COLO829 (cell line): Measurements from ENCODE around the gene ZNF311.
A peak's percentile ranks its signal among the peaks of the same experiment; 100 is the strongest.
"Not testable (repeated sequence)": the region's sequence is repeated elsewhere in the genome, so short reads cannot be mapped to it uniquely, and the experiment has no call there.

Experiments
- DNase-seq: peaks from one replicate; pipeline ENCODE4 v3.0.0; 2012; ENCODE audit warnings: low spot score

Gene ZNF311

DNA sequence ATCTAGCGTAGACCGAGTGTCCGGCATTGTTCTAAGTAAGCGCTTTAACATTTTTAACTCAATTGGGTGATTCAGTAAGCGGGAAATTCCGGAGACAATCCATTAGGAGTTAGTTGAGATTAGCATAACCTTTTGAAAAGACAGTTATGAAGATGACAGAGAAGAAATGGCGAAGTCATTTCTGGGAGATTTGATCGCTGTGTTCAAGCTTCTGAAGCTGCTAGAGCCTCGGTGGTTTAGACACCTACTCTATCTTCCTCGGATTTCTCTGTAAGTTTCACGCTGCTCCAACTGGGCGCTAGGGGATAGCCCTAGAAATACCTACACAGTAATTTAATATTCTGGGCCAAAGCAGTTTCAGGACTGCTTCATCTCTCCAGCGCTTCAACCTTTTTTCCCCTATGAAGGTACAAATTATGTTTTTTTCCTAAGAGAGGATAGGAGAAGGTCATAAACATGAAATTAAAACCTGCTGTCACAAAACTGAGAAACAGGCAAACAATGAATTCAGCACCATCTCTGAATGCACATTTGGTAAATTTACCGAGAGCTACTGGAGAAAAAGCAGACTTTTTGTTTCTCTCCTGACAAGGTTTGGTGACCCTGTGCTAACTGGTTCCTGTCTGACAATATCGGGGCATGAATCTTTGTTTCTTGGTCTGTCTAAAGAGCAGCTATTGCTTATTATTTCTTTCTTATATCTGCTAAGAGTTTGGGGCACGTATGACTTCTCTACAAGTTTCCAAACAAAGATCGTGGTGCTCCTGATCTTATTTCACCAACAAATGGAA, 22.4 kb downstream of the ZNF311 start:
- DNase-seq, result peak; percentile 57

DNA sequence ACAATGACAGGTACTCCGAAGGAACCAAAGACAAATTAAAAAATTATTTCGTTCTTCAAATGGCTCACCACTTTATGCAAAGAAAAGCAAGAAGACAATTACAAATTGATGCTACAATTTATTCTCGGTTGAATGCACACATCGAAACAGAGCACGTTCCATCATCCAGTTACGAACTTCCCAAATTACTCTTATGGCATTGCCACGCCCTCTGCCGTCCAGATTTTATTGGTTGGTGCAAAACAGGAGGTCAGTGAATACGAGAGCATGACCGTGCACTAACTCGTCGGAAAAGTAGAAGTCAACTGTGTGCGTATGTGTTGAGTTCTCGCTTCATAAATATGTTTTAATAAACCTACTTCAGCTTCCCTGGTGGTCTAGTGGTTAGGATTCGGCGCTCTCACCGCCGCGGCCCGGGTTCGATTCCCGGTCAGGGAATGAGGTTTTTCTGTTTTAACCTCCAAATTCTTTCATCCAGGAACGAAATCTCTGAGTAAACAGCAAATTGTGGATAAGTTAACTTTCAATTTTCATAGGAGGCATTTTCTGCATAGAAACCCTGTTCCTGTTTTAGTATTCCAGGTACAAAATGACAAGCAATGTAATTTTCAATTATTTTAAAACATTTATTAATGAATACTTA, 23.2 kb downstream of the ZNF311 start:
- peak; percentile 91 for DNase-seq

DNA sequence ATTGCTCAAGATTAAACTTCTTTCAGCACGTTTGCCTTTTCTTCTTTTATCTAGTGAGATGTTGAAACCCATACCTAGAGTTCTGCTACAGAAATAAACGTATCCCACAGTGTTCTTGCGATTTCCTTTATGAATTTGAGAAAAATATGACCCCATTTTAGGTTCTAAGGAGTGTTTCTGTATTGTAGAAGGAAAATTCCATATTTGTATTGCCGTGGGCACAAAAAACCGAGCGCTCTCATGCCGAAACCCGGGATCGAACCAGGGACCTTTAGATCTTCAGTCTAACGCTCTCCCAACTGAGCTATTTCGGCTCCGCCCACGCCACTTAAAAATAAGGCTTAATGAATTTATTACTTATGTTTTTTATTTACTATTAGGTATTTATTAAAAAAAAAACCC, 23.7 kb downstream of the ZNF311 start:
- peak; percentile 47 for DNase-seq

DNA sequence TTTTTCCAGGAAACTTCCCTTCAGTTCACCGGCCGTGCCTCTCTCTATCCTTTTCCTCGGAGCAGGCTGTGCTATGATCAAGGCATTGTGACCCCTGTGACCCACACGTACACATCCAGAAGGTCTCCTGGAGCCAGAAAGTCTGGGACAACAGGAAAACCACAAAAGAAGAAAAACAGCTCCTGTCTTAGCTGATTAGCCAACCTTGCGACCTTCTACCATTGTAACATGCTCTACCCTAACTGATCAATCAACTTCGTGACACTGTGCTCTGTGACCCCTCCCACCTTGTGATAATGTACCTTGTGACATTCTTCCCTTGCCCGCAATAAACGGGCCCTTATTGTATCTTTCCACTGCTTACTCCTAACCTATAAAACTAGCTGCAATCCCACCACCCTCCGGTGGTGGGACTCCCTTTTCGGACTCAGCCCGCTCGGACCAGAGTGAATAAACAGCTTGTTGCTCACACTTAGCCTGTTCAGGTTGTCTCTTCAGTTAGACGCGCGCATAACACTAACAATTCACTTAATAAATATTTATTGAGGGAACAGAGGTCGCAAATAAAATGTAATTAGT, 24.2 kb downstream of the ZNF311 start:
- DNase-seq, result peak; percentile 88

DNA sequence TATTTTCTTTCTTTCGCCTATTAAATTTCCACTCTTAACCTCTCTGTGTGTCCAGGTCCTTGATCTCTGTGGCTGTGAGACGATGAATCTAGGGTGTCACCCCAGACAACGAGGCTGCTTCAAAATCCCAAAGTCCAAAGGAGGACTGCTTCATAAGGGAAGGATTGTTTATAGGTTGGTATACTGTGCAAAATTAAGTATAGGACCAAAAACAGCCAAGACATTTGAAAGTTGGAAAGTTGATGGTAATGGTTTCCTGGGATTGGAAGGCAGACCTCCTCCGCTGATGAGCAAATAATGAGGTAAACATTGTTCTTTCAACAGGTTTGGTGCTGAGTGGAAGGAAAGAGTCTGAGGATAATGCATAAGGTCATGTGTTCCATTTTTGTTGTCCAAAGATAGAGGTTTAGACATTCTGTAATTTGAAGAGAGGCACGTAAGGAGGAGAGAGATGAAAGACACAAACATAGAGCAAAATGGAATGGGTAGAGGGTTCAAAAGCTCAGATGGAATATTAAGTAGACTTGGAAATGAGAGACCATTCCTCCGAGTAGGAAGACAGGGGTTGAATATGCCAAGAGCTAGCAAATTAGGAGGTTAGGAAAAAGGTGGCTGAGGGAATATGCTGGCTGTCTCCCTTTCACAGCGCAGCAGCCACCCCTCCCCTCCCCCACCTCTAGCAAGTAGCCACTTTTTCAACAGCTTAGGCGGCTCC, 24.8 kb downstream of the ZNF311 start:
- DNase-seq, result peak; percentile 13

DNA sequence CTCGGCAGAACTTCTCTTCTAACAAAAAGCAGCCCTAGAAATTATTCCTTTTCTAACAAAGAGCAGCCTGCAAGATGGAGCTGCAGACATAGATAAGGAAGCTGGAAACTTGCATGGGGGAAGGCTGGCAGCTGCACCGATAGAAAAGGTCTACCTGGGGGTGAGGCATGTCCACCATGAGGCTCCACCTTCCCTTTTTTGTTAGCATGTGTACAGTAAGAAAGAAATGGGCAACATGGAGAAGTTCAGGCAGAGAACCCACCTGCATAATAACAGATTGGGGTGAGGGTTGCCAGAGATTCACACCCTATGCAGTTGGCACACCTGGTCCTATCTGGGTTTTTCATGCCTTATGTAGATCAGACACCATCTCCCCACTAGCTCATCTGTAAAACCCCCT, 25.4 kb downstream of the ZNF311 start:
- DNase-seq, result no peak

DNA sequence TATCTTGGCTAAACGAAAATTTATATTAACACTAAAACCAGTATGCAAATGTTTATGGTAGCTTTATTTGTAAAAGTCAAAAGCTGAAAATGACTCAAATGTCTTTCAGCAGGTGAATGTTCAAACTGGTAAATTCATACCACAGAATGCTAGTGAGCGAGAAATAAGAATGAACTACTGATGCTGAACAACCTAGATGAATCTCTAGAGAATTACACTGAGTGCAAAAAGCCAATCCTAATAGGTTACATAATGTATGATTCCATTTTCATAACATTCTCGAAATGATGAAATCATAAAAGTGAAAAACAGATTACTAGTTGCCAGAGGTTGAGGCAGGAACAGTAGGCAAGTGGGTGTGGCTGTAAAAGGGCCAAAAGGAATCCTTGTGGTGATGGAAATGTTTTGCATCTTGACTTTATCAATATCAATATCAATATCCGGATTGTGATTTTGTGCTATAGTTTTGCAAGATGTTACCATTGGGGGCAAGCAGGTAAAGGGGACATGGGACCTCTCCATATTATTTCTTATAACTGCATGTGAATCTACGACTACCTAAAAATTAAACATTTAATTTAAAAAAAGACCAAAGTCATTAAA, 26.1 kb downstream of the ZNF311 start:
- no peak for DNase-seq

DNA sequence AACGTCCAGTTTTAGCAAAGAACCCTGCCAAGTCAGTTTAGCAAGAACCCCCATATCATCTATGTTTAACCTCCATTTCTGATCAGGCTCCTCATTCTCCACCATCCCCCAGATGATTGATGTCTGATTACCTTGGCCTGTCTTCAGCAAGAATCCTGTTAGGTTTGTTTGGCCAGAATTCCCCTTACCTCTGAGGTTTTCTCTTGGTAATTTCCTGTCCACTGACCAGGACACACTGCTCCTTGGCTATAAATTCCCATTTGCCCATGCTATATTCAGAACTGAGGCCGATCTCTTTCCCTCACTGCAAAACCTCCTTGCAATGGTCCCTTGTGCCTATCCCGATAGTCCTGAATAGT, 27.0 kb downstream of the ZNF311 start:
- no peak for DNase-seq

DNA sequence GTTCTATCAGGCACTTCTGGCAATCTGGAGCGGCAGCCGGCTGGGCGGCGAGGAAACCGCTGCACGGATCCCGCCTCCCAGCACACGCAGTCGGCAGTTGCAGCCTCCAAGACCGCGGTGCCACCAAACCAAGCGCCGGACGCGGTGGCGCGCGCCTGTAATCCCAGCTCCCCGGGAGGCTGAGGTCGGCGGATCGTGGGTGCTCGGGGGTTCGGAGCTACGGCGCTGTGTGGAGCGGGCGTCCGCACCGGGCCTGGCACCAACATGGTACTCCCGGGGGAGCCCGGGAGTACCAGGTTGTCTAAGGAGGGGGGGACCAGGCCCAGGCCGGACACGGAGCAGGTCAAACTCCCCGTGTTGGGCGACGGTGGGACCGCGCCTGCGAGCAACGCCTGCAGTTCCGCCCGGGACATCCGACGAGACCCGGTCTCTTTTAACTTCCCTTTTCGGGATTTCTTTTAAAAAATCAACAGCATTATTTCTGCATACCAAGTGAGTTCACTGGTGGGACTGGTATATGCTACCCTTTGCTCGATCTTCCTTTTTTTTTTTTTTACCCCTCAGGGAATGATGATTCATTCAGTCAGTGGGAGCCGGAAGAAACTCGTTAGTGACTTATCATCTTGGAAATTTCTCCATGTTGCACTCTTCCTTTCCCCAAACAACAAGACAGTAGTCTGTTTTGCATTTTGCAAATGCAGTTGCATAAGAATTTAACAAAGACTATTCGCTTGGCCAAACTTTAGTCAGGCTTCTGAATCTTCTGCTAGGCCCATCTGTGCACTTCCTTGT, 27.6 kb downstream of the ZNF311 start:
- DNase-seq, result peak; percentile 86

DNA sequence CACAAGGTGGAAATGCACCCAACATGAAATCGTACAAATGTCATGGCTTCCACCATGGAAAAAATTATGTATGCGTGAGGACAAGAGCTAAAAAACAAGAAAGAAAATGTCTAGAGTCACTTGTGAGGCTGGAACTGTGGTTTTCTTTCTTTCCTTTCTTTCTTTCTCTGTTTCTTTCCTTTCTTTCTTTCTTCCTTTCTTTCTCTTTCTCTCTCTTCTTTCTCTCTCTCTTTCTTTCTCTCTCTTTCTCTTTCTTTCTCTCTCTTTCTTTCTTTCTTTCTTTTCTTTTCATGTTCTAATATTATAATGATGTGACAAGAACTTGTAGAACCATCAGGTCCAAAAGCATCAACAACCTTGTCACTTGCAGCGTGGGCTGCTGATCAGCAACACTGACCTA, 28.4 kb downstream of the ZNF311 start:
- DNase-seq, result no peak

DNA sequence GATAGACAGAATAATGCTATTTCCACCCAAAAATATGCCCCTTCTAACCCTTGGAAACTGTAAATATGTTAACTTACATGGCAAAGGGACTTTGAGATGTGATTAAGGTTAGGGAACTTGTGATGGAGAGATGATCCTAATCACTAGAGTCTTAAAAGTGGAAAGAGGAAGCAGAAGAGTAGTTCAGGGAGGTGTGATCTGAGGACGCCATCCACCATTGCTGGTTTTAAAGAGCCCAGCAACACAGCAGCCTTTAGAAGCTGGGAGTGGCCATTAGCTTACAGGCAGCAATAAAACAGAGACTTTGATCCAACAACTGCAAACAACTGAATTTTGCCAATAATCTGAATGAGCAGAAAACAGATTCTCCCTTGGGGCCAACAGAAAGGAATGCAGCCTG, 30.6 kb downstream of the ZNF311 start:
- no peak for DNase-seq

DNA sequence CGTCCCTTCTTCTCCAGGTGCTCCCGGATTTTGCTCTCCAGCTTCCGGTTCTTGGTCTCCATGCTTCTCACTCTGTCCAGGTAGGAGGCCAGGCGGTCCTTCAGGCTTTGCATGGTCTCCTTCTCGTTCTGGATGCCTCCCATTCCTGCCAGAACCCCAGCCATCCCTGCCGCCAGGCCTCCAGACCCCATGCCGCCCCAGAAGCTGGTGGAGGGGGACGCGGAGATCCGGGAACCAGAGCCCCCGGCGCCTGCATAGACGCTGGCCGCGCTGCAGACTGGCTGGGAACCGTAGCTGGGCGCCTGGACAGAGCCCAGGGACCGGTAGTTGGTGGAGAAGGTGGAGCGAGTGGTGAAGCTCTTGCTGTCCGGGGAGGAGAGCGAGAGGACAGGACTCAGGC, 35.1 kb downstream of the ZNF311 start:
- not testable (repeated sequence) for DNase-seq

DNA sequence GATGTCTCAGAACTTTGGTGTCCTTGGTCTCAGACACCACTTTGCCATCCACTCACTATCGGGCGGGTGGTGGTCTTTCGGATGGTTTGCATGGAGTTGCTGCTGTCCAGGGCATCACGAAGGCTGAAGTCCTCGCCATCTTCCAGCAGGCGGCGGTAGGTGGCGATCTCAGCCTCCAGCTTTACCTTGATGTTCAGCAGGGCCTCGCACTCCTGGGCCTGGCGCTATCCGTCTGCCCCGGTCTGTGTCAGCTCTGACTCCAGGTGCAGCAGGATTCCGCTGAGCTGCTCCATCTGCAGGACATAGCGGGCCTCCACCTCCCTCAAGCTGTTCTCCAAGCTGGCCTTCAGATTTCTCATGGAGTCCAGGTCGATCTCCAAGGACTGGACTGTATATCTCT, 36.0 kb downstream of the ZNF311 start:
- no peak for DNase-seq

DNA sequence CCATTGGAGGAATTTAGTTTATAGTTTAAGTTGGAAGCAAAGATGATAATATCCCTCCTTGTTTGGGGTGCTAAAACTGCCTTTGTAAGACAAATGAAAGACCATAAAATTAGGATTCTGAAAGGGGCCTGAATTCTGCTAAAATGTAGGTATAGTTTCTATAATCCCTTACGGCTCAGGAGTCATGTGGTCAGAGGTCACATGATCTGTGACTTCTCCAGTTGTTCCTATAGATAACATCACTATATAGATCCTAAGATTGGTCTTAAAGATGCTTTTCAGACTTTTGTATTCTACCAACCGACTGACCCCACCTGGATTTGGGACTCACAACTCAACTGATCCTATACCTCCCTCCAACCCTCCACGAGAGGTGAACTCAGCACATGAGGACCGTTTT, 36.6 kb downstream of the ZNF311 start:
- no peak for DNase-seq

DNA sequence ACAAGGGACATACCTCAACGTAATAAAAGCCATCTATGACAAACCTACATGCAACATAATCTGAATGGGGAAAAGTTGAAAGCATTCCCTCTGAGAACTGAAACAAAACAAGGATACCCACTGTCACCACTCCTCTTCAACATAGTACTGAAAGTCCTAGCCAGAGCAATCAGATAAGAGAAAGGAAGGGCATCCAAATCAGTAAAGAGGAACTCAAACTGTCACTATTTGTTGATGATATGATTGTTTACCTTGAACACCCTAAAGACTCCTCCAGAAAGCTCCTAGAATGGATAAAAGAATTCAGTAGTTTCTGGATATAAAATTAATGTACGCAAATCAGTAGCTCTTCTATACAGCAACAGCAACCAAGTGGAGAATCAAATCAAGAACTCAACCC, 39.4 kb downstream of the ZNF311 start:
- no peak for DNase-seq

DNA sequence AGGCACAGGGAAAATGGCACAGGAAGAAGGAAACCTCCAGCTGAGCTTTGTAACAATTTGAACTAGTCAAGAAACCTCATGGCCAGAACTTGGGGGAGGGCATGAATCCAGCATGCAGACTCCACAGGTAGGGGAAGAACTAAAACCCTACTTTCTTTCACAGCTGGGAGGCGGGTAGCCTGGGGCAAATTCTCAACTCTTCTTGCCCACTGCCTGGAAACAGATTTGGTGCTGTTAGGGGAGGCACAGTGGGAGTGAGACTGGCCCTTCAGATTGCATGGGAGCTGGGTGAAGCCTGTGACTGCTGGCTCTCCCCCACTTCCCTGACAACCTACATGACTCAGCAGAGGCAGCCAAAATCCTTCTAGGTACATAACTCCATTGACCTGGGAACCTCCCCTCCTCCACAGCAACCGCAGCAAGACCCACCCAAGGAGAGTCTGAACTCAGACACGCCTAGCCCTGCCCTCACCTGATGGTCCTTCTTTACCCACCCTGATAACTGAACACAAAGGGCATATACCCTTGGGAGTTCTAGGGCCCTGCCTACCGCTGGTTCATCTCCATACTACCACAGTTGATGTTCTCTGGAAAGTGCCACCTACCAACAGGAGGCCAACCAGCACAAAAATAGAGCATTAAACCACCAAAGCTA, 44.1 kb downstream of the ZNF311 start:
- DNase-seq, result no peak

DNA sequence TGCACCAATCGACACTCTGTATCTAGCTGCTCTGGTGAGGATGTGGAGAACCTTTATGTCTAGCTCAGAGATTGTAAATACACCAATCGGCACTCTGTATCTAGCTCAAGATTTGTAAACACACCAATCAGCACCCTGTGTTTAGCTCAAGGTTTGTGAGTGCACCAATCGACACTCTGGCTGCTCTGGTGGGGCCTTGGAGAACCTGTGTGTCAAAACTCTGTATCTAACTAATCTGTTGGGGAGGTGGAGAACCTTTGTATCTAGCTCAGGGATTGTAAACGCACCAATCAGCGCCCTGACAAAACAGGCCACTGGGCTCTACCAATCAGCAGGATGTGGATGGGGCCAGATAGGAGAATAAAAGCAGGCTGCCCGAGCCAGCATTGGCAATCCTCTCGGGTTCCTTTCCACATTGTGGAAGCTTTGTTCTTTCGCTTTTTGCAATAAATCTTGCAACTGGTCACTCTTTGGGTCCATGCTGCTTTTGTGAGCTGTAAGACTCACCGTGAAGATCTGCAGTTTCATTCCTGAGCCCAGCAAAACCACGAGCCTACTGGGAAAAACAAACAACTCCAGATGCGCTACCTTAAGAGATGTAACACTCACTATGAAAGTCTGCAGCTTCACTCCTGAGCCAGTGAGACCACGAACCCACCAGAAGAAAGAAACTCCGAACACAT, 46.4 kb downstream of the ZNF311 start:
- DNase-seq, result not testable (repeated sequence)

DNA sequence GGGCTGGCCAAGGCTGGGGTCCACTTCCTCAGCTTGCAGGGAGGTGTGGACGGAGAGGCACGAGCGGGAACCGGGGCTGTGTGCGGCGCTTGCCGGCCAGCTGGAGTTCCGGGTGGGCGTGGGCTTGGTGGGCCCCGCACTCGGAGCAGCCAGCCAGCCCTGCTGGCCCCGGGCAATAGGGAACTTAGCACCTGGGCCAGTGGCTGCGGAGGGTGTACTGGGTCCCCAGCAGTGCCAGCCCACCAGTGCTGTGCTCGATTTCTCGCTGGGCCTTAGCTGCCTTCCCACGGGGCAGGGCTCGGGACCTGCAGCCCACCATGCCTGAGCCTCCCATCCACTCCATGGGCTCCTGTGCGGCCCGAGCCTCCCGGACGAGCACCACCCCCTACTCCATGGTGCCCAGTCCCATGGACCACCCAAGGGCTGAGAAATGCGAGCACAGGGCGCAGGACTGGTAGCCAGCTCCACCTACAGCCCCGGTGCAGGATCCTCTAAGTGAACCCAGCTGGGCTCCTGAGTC, 47.3 kb downstream of the ZNF311 start:
- not testable (repeated sequence) for DNase-seq

DNA sequence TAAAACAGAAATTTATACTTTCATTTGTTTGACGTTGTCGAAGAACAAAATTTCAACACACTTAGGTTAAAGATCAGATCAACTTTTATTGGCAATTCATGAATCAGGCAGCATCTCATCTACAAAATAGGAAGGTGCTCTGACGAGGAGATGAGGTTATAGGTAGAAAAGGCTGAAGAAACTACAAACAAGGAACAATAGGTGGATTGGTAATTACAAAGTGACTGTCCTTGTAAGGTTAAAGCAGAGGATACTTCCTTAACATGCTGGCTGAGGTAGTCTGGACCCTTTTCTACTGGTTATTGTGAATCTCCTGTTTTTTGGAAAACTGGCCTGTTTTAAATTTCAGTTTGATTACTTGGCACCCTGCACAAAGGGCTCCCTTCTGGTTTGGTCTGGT, 48.8 kb downstream of the ZNF311 start:
- no peak for DNase-seq

DNA sequence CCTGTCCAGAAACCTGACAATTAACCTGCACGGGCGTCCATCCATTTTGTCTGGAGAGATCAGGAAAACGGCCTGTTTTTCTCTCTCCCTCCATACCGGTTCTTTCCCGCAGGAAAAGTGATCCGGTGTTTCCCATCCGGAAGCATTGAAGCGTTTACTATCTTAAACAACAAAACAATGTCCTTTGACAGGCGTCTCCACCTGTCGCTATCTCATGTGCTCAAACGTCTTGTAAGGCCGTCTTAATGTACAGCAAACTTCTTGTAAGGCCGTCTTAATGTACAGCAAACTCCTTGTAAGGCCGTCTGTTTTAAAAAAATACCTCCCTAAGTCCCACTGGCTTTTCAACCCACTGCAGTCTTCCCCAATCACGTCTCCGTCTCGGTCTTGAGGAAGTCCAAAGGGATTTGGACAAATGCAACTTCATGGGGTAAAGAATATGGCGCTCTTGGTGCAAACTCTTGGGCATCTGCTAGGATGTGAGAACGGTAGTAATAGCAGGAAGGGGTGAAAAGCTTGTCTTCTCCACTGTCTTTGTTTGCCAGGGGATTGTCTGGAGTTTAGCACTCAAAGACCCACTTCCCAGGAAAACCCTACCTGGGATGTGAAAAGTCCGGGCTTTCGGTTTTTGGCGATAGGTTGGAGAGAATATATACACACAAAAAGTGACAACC, 51.4 kb downstream of the ZNF311 start:
- no peak for DNase-seq
